SK-N-SH (cell line): ENCODE data around the gene RAB3IP. TPM values are rescaled to one million over a fixed set of nuclear protein-coding genes. Genes with fewer than 3 reads are reported as not detected.

ENCODE experiments used
- CTCF ChIA-PET: fragments of 300-600, 350-600 bp; formaldehyde crosslinking; extraction: SDS; loops from one replicate; lab custom pipeline; 2021; lab: Yijun Ruan, JAX
- POLR2A ChIA-PET: fragments of 350-600 bp; sonication (Branson Sonifier 250); formaldehyde crosslinking; extraction: SDS; loops from one replicate; lab custom pipeline; 2020; ENCODE audit warnings: antibody characterized with exemption, inconsistent platforms; lab: Yijun Ruan, JAX
- DNase-seq: peaks from one replicate; pipeline ENCODE4 v3.0.0; 2012
- H2AFZ ChIP-seq: fragments of 200-600 bp; sonication (generic); 2 replicates; pipeline ENCODE4 v1.8.1; 2016; ENCODE audit warnings: antibody characterized with exemption, mild to moderate bottlenecking, low read depth
- H3F3A ChIP-seq: fragments of 200-600 bp; sonication (generic); replicated peaks from 2 replicates; pipeline ENCODE3; 2016; ENCODE audit warnings: antibody characterized with exemption, mild to moderate bottlenecking; ENCODE audit not compliant: insufficient read depth
- H3K27ac ChIP-seq, 2 experiments: fragments of 200-500 bp in 1 of 2; fragments of 200-600 bp in 1 of 2; sonication (Bioruptor generic) in 1 of 2; sonication (generic), shearing (Covaris generic) in 1 of 2; 2 replicates each; pipeline versions ENCODE4 v1.5.1 to v1.6.1; 2014 to 2016; ENCODE audit warnings: low read depth in 2 of 2, inconsistent platforms in 1 of 2, low read length in 1 of 2, mild to moderate bottlenecking in 1 of 2, mixed read lengths in 1 of 2
- H3K27me3 ChIP-seq: fragments of 200-600 bp; sonication (generic), shearing (Covaris generic); 2 replicates; pipeline ENCODE4 v1.6.1; 2016; ENCODE audit warnings: mixed run types; ENCODE audit not compliant: insufficient read depth
- H3K36me3 ChIP-seq, 2 experiments: fragments of 200-500 bp in 1 of 2; fragments of 200-600 bp in 1 of 2; sonication (Bioruptor generic) in 1 of 2; sonication (generic) in 1 of 2; replicated peaks in 1 of 2; 2 replicates each; pipeline versions ENCODE3 to v1.5.1; 2014 to 2016; ENCODE audit warnings: low read length in 1 of 2, mild to moderate bottlenecking in 1 of 2; ENCODE audit not compliant: insufficient read depth in 2 of 2, control insufficient read depth in 1 of 2
- H3K4me1 ChIP-seq, 2 experiments: fragments of 200-500 bp in 1 of 2; fragments of 200-600 bp in 1 of 2; sonication (Bioruptor generic) in 1 of 2; sonication (generic), shearing (Covaris generic) in 1 of 2; 2 replicates each; pipeline versions ENCODE4 v1.5.1 to v1.6.1; 2014 to 2016; ENCODE audit warnings: low read depth in 1 of 2, low read length in 1 of 2, mixed run types in 1 of 2; ENCODE audit not compliant: insufficient read depth in 2 of 2, control insufficient read depth in 1 of 2
- H3K4me2 ChIP-seq: fragments of 200-600 bp; sonication (generic), shearing (Covaris generic); 2 replicates; pipeline ENCODE4 v1.6.1; 2017; ENCODE audit warnings: mixed run types
- H3K4me3 ChIP-seq, 2 experiments: fragments of 200-500 bp in 1 of 2; fragments of 200-600 bp in 1 of 2; sonication (Bioruptor generic) in 1 of 2; sonication (generic), shearing (Covaris generic) in 1 of 2; 2 replicates each; pipeline versions ENCODE4 v1.5.1 to v1.8.1; 2014 to 2016; ENCODE audit warnings: low read depth in 2 of 2, inconsistent platforms in 1 of 2, low read length in 1 of 2, mild to moderate bottlenecking in 1 of 2, mixed read lengths in 1 of 2, moderate library complexity in 1 of 2
- H3K79me2 ChIP-seq: fragments of 200-600 bp; sonication (generic); 2 replicates; pipeline ENCODE4 v1.8.1; 2017; ENCODE audit warnings: mild to moderate bottlenecking; ENCODE audit not compliant: insufficient read depth
- H3K9ac ChIP-seq: fragments of 200-600 bp; sonication (generic); 2 replicates; pipeline ENCODE4 v1.6.1; 2017; ENCODE audit warnings: mixed run types
- H3K9me2 ChIP-seq: fragments of 200-600 bp; sonication (generic); 2 replicates; pipeline ENCODE4 v1.6.1; 2017; ENCODE audit warnings: mixed run types
- H3K9me3 ChIP-seq: fragments of 200-600 bp; sonication (generic); 2 replicates; pipeline ENCODE4 v1.6.1; 2017; ENCODE audit warnings: mixed run types, mild to moderate bottlenecking, moderate library complexity
- H4K20me1 ChIP-seq: fragments of 200-600 bp; sonication (generic); 2 replicates; pipeline ENCODE4 v1.6.1; 2017; ENCODE audit warnings: mild to moderate bottlenecking, mixed run types; ENCODE audit not compliant: insufficient read depth
- CHD2 ChIP-seq: fragments of 150-350 bp; IDR thresholded peaks from 2 replicates; pipeline ENCODE4 v1.6.1; 2018; ENCODE audit warnings: low read length; ENCODE audit not compliant: partially characterized antibody
- EP300 ChIP-seq, 2 experiments: IDR thresholded peaks; 2 replicates each; pipeline versions ENCODE4 v1.4.0 to v1.6.1; 2012; ENCODE audit warnings: borderline replicate concordance in 1 of 2, low read depth in 1 of 2, low read length in 1 of 2
- GABPA ChIP-seq: IDR thresholded peaks from 2 replicates; pipeline ENCODE4 v1.4.0; 2012; ENCODE audit warnings: low read depth, mild to moderate bottlenecking
- GATA2 ChIP-seq: sonication (generic); formaldehyde crosslinking; IDR thresholded peaks from 2 replicates; pipeline ENCODE4 v1.5.0; 2020; ENCODE audit warnings: mild to moderate bottlenecking, missing genetic modification reagents
- JUND ChIP-seq: IDR thresholded peaks from 2 replicates; pipeline ENCODE4 v1.4.0; 2012
- MEF2A ChIP-seq: IDR thresholded peaks from 2 replicates; pipeline ENCODE4 v1.4.0; 2012; ENCODE audit warnings: low read depth, borderline replicate concordance
- NRF1 ChIP-seq: IDR thresholded peaks from 2 replicates; pipeline ENCODE4 v1.6.1; 2012; ENCODE audit warnings: low read depth, mild to moderate bottlenecking, low read length
- POLR2AphosphoS5 ChIP-seq: IDR thresholded peaks from 2 replicates; pipeline ENCODE4 v1.6.1; 2012; ENCODE audit warnings: low read depth, low read length
- RAD21 ChIP-seq: IDR thresholded peaks from 2 replicates; pipeline ENCODE4 v1.6.1; 2012; ENCODE audit warnings: mild to moderate bottlenecking, low read length
- SIN3A ChIP-seq: IDR thresholded peaks from 2 replicates; pipeline ENCODE4 v1.6.1; 2012; ENCODE audit warnings: low read depth, mild to moderate bottlenecking, low read length, moderate library complexity, borderline replicate concordance
- SMC3 ChIP-seq: IDR thresholded peaks from 2 replicates; pipeline ENCODE4 v1.6.1; 2012; ENCODE audit warnings: low read depth, low read length, improper control_type of control experiment
- TAF1 ChIP-seq: IDR thresholded peaks from 2 replicates; pipeline ENCODE4 v1.6.1; 2012; ENCODE audit warnings: low read depth, mild to moderate bottlenecking, low read length, moderate library complexity, borderline replicate concordance
- YY1 ChIP-seq: IDR thresholded peaks from 2 replicates; pipeline ENCODE4 v1.4.0; 2012; ENCODE audit warnings: low read depth, mild to moderate bottlenecking
- WGBS: methylation state at CpG from one replicate; pipeline ENCODE4 v1.1.6; 2017; ENCODE audit warnings: low lambda C conversion rate; 5-methylcytosine and 5-hydroxymethylcytosine counted together
- polyA plus RNA-seq, 3 experiments: library from polyadenylated mRNA; depleted of rRNA; stranded (reverse); fragments of >200 nt; gene quantifications; 2 replicates each; pipeline ENCODE4 v1.2.3, GENCODE V29; 2012
- TF ChIP-seq, protein P1 (sequence below): fragments of 200-600 bp; sonication (generic); IDR thresholded peaks from 2 replicates; pipeline ENCODE4 v1.6.1; 2017; ENCODE audit warnings: antibody characterized with exemption, mild to moderate bottlenecking, moderate library complexity

The RAB3IP gene
- polyA plus RNA-seq, 1 of the 3 experiments (the other 2 are of a cell fraction), result 5.4 TPM

DNA sequence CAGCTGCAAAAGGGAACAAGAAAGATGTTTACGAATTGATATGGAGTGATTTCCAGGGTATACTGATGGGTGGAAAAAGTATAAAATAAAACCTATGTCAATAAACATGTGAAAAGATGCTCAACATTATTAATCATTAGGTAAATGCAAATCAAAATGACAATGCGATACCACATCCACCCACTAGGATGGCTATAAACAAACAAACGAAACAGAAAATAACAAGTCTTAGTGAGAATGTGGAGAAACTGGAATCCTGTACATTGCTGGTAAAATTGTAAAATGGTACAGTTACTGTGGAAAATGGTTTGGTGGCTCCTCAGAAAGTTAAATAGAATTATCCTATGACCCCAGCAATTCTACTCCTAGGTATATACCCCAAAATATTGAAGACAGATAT is 30.0 kb upstream of the RAB3IP start:
- 76% methylated on average over 3 of the region's 3 CpGs for WGBS
- Histone ChIP-seq H3K4me2 (no peak overlapping the region), H3K9me3 (no peaks in the 10 kb centered on the region), H2AFZ (no peak overlapping the region), H3K4me3 (no peak overlapping the region), H3K36me3 (no peaks in the 10 kb centered on the region), H3K4me1 (no peaks in the 10 kb centered on the region), H3K27me3 (no peaks in the 10 kb centered on the region), H4K20me1 (no peaks in the 10 kb centered on the region), H3F3A (no peaks in the 10 kb centered on the region), H3K9ac (no peak overlapping the region), H3K79me2 (no peaks in the 10 kb centered on the region), H3K27ac (no peak overlapping the region), H3K9me2 (no peaks in the 10 kb centered on the region)
- DNase-seq, result no peak
- TF ChIP-seq POLR2AphosphoS5, result no peak
- TF ChIP-seq, protein P1, sequence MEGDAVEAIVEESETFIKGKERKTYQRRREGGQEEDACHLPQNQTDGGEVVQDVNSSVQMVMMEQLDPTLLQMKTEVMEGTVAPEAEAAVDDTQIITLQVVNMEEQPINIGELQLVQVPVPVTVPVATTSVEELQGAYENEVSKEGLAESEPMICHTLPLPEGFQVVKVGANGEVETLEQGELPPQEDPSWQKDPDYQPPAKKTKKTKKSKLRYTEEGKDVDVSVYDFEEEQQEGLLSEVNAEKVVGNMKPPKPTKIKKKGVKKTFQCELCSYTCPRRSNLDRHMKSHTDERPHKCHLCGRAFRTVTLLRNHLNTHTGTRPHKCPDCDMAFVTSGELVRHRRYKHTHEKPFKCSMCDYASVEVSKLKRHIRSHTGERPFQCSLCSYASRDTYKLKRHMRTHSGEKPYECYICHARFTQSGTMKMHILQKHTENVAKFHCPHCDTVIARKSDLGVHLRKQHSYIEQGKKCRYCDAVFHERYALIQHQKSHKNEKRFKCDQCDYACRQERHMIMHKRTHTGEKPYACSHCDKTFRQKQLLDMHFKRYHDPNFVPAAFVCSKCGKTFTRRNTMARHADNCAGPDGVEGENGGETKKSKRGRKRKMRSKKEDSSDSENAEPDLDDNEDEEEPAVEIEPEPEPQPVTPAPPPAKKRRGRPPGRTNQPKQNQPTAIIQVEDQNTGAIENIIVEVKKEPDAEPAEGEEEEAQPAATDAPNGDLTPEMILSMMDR, result peak; percentile 34; the same call in 1 of the 2 replicates
- ChIA-PET CTCF (interaction anchor here (0.6 kb wide), 1 partner anchor 13 kb away, joined by 3 read pairs; no protein-coding TSS in a partner anchor), POLR2A (no interaction called here)

DNA sequence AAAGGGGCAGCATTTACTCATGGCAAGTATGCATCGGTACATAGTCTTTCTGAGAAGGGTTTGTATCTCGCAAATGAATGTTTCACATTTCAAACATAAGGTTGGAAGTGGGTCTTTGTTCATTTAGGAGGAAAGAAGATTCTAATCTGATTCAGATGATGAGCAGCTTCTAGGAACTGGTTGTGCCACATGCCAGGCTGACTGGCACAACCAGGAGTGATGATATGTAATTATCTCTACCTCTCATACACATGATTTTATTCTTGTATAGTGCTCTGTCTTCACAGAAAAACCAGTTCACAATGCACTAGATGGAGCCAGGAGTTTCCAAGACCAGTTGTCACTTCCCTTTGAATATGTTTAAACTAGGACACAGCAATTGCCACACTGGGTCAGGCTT is 25.8 kb upstream of the RAB3IP start:
- Histone ChIP-seq H3K9me2 (no peaks in the 10 kb centered on the region), H3F3A (no peaks in the 10 kb centered on the region), H3K36me3 (no peaks in the 10 kb centered on the region), H3K27ac (no peak overlapping the region), H3K4me3 (no peak overlapping the region), H4K20me1 (no peaks in the 10 kb centered on the region), H3K27me3 (no peaks in the 10 kb centered on the region), H3K9ac (no peak overlapping the region), H3K4me1 (peaks cover 0 to 2% of the 10 kb centered on the region in 2 experiments; a peak in 1 of 4 replicates), H3K9me3 (no peaks in the 10 kb centered on the region), H3K79me2 (no peaks in the 10 kb centered on the region), H3K4me2 (no peak overlapping the region), H2AFZ (no peak overlapping the region)
- POLR2A ChIA-PET, result no interaction called here
- no peak for TF ChIP-seq SIN3A
- TF ChIP-seq TAF1, result no peak
- TF ChIP-seq GATA2, result no peak
- TF ChIP-seq CHD2, result no peak
- no peak for TF ChIP-seq MEF2A
- no peak for TF ChIP-seq NRF1
- no peak for TF ChIP-seq EP300 (IDR thresholded peaks at IDR 0.05; ENCODE audit: borderline replicate concordance in 1 of 2, low read depth in 1 of 2, low read length in 1 of 2)
- TF ChIP-seq JUND, result no peak
- no peak for TF ChIP-seq RAD21
- TF ChIP-seq, protein P1, result no peak
- TF ChIP-seq YY1, result no peak
- TF ChIP-seq SMC3, result no peak
- no peak for TF ChIP-seq GABPA
- WGBS, result 96% methylated on average over 2 of the region's 2 CpGs
- CTCF ChIA-PET, result interaction anchor here (1.2 kb wide), 1 partner anchor 73 kb away, joined by 4 read pairs; no protein-coding TSS in a partner anchor
- no peak for DNase-seq
